GM21528 (cell line): ENCODE results near the gene CAPZA2.
"Not testable (repeated sequence)": the region's sequence is repeated elsewhere in the genome, so short reads cannot be mapped to it uniquely, and the experiment has no call there.

Experiments used
- ATAC-seq: cut with Tn5 transposase; IDR thresholded peaks from one replicate; pipeline ENCODE4 v1.9.1; 2021; ENCODE audit warnings: mild to moderate bottlenecking, moderate library complexity; ENCODE audit not compliant: unreplicated experiment, low FRiP score

CAPZA2 gene

DNA sequence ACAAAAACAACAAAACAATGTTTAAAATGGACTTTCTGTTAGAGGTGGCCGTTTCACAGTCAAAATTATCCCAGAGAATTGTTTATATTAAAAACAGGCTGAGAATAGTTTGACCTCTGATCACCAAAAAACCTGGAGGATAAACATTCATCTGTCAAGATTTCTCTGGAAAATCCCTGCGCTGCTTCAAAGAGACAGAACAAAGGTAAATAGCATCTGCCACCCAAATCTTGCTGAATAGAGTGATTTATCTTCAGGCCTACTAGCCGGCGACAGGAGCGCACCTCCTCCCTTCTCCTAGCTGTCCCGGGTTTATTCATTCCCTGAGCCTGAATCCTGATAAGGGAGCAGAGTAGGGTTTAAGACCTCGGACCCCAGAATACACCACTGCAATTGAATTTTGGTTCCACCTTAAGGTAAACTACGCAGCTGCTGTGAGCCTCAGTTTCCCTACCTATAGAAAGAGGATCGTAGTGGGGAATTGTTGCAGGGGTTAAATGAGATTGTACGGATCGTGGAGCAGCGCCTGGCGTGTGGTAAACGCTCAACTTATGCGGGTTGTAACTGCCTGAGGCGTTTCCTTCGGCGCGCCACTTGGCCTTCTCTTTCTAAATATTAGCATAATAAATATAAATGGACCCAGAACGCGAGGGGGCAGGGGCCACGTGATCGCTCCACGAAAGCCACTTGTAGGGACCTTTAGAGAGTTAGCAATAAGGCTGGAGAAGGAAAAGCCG lies 90.4 kb downstream of the CAPZA2 start:
- ATAC-seq: peak; percentile 27

DNA sequence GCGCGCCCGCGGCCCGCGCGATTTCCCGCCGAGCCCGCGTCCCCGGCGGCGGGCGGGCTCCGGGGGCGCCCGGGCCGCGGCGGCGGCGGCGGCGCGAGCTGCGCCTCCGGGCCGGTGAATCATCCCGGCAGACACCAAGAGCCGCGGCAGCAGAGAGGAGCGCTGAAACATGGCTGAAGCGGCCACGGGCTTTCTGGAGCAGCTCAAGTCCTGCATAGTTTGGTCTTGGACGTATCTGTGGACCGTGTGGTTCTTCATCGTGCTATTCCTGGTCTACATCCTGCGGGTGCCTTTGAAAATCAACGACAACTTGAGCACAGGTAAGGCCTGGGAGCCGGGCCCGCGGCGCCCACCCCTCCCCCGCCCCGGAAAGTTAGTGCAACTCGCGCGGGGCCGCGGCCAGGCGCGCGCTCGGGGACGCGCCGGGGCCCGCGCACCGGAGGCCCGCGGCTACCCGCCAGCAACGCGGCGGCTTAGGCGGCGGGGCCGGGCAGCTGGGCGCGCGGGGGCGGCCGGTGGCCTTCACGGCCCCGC lies 91.1 kb downstream of the CAPZA2 start, which contains the start of gene ST7:
ST7 (plus strand) TSS at position 130 of the 534 bp plus-strand sequence; CDS start at position 170, 40 bp downstream.
- ATAC-seq: peak; percentile 48

DNA sequence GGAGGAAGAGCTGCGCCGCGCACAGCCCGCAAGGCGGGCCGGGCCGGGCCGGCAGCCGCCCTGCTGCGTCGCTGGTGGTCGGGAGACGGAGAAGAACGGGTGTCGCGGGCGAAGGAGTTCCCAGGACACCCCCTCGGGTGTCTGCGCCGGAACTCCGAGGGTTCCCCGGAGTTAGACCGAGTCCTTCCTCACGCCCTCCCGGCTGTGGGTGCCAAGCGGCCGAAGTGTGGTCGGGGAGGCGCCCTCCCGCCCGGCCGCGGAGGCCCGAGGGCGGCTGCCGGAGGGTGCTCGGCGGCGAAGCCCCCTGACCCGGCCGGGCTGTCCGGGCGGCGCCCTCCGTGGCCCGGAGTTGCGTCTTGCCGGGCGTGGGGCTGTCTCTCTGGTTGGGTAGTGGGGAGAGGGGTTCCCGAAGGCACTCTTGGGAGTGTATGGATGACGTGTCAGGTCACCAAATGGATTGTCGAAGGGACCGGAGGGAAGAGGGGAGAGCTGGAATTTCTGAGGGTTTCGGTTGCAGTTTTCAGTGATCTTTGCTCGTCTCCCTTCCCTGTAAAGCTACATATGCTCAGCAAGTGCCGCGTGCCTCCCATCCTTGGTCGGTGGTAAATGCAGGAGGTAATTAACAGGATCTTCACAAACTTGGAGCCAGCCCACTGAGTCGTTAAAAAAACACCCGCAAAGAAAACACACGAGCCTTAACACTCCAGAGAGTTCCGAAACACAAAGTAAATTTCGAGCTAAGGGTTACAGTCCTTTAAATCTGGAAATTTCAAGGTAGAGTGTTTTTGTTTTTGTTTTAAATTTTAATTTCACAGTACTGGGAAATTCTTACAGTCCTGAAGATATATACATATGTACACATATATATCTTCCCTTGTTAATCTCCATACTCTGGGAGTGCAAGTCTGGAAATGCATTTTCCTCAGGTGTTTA lies 91.8 kb downstream of the CAPZA2 start:
- peak; percentile 16 for ATAC-seq

DNA sequence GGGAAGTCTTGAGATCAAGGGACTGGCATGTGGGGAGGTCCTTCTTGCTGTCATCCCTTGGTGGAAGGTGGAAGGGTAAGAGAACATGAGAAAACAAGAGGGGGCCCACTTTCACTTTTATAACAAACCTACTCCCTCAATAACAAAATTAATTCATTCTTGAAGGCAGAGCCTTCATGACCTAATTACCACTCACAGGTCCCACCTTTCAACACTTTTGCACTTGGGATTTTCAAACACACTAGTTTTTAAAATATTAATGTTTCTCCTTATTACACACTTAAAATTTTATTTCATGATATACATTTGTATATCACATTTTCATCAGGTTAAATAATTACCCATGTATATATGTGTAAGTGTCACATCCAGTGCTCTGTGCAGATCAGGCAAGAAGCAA lies 93.0 kb downstream of the CAPZA2 start:
- ATAC-seq: no peak

DNA sequence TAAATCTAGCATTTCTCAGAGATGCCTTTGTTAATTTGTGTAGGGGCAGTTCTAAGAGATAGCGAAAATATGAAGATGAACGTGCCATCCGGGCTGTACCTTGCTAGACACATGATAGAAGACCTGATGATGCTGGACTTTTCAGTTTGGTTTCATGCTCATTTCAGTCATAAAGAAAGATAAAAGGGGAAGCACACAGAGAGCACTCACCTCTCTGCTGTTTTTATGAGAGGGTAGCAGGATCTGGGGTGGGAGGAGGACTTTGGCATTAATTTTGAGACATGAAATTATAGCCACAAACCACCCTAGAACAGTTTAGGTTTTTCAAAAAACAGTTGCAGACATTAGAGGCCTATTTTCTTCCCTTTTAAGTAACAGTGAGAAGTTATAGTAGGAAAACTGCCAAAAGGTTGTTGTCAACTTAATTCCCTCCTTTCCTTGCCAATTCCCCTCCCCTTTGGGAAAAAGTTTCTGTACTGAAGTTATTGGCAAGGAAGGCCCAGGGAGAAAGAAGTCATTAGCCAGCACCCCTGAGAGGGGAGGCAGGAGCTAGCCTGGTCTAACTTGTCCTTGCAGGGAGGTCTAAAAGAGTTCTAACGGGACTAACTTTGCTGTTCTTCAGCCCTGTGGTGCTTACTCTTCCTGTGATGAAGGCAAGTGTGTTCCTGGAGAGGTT lies 93.6 kb downstream of the CAPZA2 start:
- peak; percentile 76 for ATAC-seq

DNA sequence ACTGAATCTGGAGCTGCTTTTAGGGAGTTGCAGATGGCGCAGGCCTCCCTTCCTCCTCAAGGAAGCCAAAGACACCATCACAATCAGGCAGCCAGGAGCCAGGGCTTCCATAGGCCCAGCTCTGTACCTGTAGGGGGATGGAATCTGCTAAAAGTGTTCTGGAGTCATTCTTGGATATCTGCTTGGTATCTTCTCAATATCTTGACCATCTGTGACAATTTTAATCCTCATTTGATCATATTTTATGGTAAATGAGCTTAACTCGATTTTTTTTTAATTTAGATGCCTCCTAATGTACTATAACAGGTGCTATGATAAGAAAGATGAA lies 94.1 kb downstream of the CAPZA2 start:
- no peak for ATAC-seq

DNA sequence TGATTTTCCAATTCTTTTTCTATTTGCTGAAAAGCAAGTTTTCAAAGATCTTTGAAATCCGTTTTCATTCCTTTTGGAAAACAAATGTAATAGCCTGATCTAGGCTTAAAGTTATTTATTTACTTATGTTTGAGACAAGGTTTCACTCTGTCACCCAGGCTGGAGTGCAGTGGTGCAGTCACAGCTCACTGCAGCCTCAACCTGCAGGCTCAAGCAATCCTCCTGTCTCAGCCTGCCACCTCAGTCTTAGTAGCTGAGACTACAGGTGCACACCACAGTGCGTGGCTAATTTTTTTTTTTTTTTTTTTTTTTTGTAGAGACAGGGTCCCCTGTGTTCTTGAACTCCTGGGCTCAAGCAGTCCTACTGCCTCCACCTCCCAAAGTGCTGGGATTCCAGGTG lies 95.5 kb downstream of the CAPZA2 start:
- peak; percentile 31 for ATAC-seq

DNA sequence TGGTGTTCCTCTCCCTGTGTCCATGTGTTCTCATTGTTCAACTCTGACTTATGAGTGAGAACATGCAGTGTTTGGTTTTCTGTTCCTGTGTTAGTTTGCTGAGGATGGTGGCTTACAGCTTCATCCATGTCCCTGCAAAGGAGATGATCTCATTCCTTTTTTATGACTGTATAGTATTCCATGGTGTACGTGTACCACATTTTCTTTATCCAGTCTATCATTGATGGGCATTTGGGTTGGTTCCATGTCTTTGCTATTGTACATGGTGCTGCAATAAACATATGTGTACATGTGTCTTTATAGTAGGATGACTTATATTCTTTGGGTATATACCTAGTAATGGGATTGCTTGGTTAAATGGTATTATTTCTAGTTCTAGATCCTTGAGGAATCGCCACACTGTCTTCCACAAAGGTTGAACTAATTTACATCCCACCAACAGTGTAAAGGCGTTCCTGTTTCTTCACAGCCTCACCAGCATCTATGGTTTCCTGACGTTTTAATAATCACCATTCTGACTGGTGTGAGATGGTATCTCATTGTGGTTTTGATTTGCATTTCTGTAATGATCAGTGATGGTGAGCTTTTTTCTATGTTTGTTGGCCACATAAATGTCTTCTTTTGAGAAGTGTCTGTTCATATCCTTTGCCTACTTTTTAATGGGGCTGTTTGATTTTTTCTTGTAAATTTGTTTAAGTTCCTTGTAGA lies 99.7 kb downstream of the CAPZA2 start:
- not testable (repeated sequence) for ATAC-seq

DNA sequence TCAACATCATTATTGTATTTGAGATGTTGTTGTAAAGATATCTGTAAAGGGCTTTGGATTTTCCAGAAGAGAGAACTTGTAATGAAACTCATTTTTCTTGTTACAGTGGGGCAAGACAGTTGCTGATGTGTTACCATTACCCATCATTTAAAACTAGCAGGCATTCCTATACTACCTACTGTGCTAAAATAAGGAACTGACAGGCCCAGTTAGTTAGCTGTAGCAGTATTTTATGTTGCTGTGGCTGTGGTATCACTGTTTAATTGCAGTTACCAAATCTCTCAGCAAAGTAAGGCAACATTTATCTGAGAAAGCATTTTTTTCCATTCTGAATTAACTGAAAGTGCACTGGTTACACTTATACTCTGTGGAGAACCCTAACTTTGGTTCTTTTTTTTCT lies 100.8 kb downstream of the CAPZA2 start:
- ATAC-seq: no peak

DNA sequence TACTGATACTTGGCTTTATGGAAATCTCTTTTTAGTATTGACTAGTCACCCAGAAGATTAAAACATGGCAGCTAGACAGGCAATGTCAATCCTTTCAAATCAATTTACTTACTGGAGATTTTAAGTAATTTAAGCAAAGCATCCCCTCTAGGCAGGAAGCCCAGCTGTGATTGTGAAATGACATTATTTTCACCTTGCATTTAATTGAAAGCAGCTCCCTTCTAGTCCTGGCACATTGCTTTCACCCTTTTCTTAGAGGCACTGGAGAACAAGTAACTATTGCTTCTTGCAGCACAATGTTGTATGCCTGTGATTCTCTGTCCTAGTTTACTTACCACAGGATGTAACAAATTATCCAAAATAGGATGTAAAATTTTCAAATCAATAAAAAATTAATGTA lies 104.2 kb downstream of the CAPZA2 start:
- ATAC-seq: no peak

DNA sequence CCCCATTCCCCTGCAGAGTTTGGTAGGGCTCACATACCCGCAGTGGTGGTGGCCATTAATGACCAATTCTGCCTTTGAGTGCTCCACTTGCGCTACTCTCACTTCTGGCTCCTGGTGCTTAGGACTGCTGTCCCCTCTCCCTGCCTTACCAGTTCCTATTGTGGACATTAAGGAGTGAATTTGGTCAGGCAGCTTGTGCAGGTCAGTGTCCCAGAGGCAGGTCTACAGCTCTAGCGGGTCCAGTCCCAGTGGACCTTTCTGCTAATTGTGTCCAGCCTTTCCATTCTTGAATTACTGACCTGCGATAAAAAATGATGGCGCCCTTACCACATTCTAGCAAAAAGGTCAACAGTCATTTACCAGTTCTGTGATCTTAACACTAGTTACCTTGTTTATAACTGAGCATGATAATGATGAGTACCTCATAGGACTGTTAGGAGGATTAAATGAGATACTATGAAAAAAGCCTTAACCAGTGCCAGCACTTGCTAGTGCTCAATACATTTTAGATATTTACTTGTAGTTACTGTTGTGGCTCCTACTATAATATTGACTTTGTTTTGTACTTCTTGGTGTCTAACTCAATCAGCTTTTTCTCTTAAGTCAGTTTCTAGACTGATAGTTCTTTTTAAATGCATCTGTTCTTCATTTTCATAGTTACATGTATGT lies 105.0 kb downstream of the CAPZA2 start:
- ATAC-seq: no peak

DNA sequence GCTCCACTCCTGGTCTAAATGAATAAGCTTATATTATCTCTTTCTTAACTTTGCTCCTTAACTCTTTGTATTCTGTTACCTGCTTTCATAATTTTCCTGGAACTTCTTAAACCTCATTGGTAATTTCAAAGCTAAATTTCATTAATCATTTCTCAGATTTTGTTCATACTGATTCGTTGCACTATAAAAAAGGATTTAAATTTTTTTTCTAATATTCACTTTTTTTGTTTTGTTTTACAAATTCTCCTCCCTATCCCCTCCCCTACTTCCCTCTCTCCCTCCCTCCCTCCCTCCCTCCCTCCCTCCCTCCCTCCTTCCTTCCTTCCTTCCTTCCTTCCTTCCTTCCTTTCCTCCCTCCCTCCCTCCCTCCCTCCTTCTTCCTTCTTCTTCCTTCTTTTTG lies 105.6 kb downstream of the CAPZA2 start:
- ATAC-seq: no peak

DNA sequence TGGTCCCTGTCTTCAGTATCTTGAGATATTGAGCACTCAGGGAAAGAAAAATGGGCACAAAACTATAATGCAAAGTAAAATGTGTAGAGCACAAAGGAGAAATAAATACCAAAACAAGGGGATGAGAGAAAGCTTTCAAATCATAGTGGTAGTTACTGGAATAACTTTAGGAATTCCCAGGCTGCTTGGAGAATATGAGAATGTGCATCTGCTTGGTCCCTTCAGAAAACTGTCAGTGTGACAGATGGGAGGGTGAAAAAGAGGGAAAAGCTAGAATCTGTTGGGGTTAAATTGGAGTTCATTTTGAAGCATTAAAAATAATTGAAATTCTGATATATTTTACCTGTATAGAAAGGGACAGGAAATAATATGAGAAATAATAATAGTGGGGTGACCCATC lies 106.2 kb downstream of the CAPZA2 start:
- no peak for ATAC-seq

DNA sequence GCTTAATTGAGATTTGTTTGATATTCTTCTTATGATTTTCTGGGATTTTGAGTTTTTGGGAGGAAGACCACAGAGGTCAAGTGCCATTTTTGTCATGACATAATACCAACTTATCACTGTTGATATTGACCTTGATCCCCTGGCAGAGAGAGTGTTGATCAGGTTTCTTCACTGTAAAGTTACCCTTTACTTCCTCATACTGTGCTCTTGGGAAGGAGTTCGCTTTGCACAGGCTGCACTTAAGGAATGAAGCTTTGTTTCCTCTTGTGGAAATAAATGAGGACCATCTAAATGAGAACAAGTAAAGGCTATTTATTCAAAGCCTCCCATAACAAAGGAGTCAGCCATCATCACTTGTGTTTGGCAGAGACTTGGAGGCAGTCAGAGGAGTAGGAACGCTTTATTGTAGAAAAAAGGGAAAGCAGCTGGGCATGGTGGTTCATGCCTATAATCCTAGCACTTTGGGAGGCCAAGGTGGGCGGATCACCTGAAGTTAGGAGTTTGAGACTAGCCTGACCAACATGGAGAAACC lies 107.0 kb downstream of the CAPZA2 start:
- ATAC-seq: no peak

DNA sequence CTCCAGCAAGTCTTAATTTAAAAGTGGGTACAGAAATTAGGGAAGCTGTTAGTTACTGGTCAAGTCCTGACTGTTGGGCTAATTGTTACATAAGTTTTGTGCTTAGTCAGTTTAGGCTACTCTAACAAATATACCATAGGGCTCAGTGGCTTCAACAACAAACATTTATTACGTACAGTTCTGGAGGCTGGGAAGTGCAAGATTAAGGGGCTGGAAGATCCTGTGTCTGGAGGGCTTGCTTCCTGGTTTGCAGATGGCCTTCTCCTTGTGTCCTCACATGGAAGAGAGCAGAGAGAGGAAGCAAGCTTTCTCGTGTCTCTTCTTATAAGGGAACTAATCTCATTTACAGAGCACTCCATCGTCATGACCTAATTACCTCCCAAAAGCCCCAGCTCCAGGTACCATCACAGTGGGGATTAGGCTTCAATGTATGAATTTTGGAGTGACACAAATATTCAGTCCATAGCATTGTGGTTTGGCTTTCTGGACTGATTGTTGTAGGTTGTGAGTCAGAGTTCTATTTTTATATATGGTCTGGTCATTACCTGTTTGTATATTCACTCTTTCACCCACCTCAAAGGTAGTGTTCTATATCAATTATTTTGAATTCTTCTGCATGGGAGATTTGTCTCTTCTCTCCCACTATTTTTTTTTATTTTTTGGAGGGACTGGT lies 108.0 kb downstream of the CAPZA2 start:
- ATAC-seq: no peak

DNA sequence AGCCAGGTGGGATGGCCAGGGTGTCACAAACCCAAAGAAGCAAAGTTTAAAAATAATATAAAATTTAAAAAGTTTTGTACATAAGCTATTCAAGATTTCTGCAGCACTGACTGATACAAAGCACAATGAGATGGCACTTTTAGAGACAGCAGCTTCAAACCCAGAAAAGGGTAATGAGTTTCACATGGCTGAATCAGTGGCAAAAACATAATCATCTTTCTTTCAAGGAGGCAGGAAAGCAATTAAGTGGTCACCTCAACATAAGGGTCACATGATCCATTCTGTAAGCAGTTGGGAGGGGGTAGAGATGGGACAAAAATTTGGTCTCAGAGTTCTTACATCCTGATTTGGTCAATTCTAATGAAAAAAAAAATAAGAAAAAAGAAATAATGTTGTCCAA lies 108.8 kb downstream of the CAPZA2 start:
- not testable (repeated sequence) for ATAC-seq
